Astrocyte (in vitro differentiated cells and primary cell): Measurements from ENCODE around the gene PTGES3L. TPM values are rescaled to one million over a fixed set of nuclear protein-coding genes. Genes with fewer than 3 reads are reported as not detected.
"Not testable (repeated sequence)": the region's sequence is repeated elsewhere in the genome, so short reads cannot be mapped to it uniquely, and the experiment has no call there.

Source experiments
- DNase-seq: peaks from one replicate; pipeline ENCODE4 v3.0.0-alpha.2; 2010; ENCODE audit warnings: low read depth
- FAIRE-seq: peaks from 2 replicates; lab custom pipeline; 2011; peaks lifted over from hg19 to GRCh38; lab: Jason Lieb, UNC
- H2AFZ ChIP-seq: 2 replicates; pipeline ENCODE4 v1.6.0; 2012; ENCODE audit warnings: low read depth, low read length, inconsistent platforms
- H3K27ac ChIP-seq: 2 replicates; pipeline ENCODE4 v1.5.1; 2011; ENCODE audit warnings: low read depth, low read length, inconsistent platforms
- H3K27me3 ChIP-seq: 2 replicates; pipeline ENCODE4 v1.6.0; 2011; ENCODE audit warnings: low read length, inconsistent platforms; ENCODE audit not compliant: insufficient read depth
- H3K36me3 ChIP-seq: 2 replicates; pipeline ENCODE4 v1.5.1; 2011; ENCODE audit warnings: low read length, inconsistent platforms; ENCODE audit not compliant: insufficient read depth
- H3K4me1 ChIP-seq: 2 replicates; pipeline ENCODE4 v1.5.1; 2011; ENCODE audit warnings: low read length, inconsistent platforms; ENCODE audit not compliant: insufficient read depth
- H3K4me2 ChIP-seq: 2 replicates; pipeline ENCODE4 v1.6.0; 2012; ENCODE audit warnings: low read length, inconsistent platforms
- H3K4me3 ChIP-seq: 2 replicates; pipeline ENCODE4 v1.5.1; 2011; ENCODE audit warnings: low read depth, mild to moderate bottlenecking, low read length, inconsistent platforms; ENCODE audit not compliant: insufficient read depth
- H3K79me2 ChIP-seq: 2 replicates; pipeline ENCODE4 v1.6.0; 2012; ENCODE audit warnings: mild to moderate bottlenecking, low read length, inconsistent platforms; ENCODE audit not compliant: insufficient read depth
- H3K9ac ChIP-seq: 2 replicates; pipeline ENCODE4 v1.6.0; 2012; ENCODE audit warnings: mild to moderate bottlenecking, low read length, inconsistent platforms
- H3K9me3 ChIP-seq: 2 replicates; pipeline ENCODE4 v1.5.1; 2012; ENCODE audit warnings: low read depth, mild to moderate bottlenecking, low read length, inconsistent platforms; ENCODE audit not compliant: insufficient read depth
- H4K20me1 ChIP-seq: 2 replicates; pipeline ENCODE4 v1.6.0; 2012; ENCODE audit warnings: low read length, inconsistent platforms; ENCODE audit not compliant: insufficient read depth
- H3K27ac Mint-ChIP-seq: one replicate; pipeline ENCODE4 v1.8.0; 2021; ENCODE audit warnings: mild to moderate bottlenecking, mixed read lengths; ENCODE audit not compliant: unreplicated experiment
- H3K27me3 Mint-ChIP-seq: one replicate; pipeline ENCODE4 v1.8.0; 2021; ENCODE audit warnings: low read depth, mixed read lengths; ENCODE audit not compliant: unreplicated experiment
- H3K36me3 Mint-ChIP-seq: one replicate; pipeline ENCODE4 v1.8.0; 2021; ENCODE audit warnings: low read depth, mixed read lengths; ENCODE audit not compliant: unreplicated experiment
- H3K4me1 Mint-ChIP-seq: one replicate; pipeline ENCODE4 v1.8.0; 2021; ENCODE audit warnings: low read depth, mixed read lengths; ENCODE audit not compliant: unreplicated experiment
- H3K4me3 Mint-ChIP-seq: one replicate; pipeline ENCODE4 v1.8.0; 2021; ENCODE audit warnings: mild to moderate bottlenecking, moderate library complexity, mixed read lengths; ENCODE audit not compliant: unreplicated experiment
- H3K9me3 Mint-ChIP-seq: one replicate; pipeline ENCODE4 v1.8.0; 2021; ENCODE audit warnings: mild to moderate bottlenecking, mixed read lengths; ENCODE audit not compliant: unreplicated experiment
- EZH2 ChIP-seq: IDR thresholded peaks from 2 replicates; pipeline ENCODE4 v1.6.1; 2012; ENCODE audit warnings: mild to moderate bottlenecking, low read length, inconsistent platforms; ENCODE audit not compliant: insufficient read depth
- total RNA-seq: library from RNA; stranded (reverse); gene quantifications from 2 replicates; pipeline ENCODE4 v1.2.1, GENCODE V29; 2021
- TF ChIP-seq, protein P1 (sequence below): IDR thresholded peaks from 2 replicates; pipeline ENCODE4 v1.5.1; 2011; ENCODE audit warnings: low read depth, mild to moderate bottlenecking, inconsistent platforms, low read length, moderate library complexity; ENCODE audit not compliant: insufficient read depth

PTGES3L gene
- total RNA-seq, 1 donor from 2014 or later, result 5.1 TPM

DNA sequence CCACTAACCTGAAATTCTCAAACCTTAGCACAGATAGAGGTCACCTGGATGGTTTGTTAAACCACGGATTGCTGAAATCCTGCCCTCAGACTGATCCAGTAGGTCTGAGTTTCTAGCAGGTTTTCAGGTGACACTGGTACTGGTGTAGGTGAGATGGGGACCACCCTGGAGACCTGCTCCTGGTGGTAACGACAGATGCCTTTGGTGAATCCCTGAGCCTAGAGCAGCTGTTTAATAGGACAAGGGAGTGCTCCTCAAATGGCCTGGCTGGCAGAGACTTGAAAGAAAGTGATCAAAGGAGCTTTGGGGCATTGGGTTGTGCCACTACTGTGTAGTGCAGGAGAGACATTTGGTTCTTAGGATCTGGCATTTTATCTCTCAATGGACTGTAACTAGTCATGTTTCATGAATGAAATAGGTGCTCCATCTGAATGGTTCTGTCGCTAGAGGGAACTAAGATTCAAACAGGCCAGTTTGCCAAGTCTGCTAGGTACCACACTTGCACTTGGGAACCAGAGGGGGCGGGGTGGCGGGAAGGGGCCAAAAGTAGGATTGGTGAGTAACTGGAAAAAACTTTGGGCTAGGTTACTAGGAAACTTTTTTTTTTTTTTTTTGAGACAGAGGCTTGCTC is 23.8 kb upstream of the PTGES3L start:
- Mint-ChIP-seq H3K4me3 (no peak overlapping the region), H3K36me3 (peaks cover 44% of the 10 kb centered on the region), H3K27me3 (no peaks in the 10 kb centered on the region), H3K27ac (peak overlapping the region; percentile 72), H3K4me1 (peaks cover 36% of the 10 kb centered on the region), H3K9me3 (peaks cover 2% of the 10 kb centered on the region)
- FAIRE-seq (no peak), DNase-seq (peak; percentile 66)
- H2AFZ ChIP-seq, result no peak overlapping the region
- TF ChIP-seq, protein P1, sequence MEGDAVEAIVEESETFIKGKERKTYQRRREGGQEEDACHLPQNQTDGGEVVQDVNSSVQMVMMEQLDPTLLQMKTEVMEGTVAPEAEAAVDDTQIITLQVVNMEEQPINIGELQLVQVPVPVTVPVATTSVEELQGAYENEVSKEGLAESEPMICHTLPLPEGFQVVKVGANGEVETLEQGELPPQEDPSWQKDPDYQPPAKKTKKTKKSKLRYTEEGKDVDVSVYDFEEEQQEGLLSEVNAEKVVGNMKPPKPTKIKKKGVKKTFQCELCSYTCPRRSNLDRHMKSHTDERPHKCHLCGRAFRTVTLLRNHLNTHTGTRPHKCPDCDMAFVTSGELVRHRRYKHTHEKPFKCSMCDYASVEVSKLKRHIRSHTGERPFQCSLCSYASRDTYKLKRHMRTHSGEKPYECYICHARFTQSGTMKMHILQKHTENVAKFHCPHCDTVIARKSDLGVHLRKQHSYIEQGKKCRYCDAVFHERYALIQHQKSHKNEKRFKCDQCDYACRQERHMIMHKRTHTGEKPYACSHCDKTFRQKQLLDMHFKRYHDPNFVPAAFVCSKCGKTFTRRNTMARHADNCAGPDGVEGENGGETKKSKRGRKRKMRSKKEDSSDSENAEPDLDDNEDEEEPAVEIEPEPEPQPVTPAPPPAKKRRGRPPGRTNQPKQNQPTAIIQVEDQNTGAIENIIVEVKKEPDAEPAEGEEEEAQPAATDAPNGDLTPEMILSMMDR, result no peak
- TF ChIP-seq EZH2, result no peak
- H4K20me1 ChIP-seq, result peaks cover 51% of the 10 kb centered on the region
- peak overlapping the region; percentile 25 for H3K4me2 ChIP-seq
- no peak overlapping the region for H3K4me3 ChIP-seq
- H3K27ac ChIP-seq, result peak overlapping the region; percentile 16
- peak overlapping the region; percentile 51 for H3K9ac ChIP-seq
- H3K27me3 ChIP-seq, result no peaks in the 10 kb centered on the region
- H3K9me3 ChIP-seq, result no peaks in the 10 kb centered on the region
- H3K79me2 ChIP-seq, result peaks cover 36% of the 10 kb centered on the region
- peaks cover 34% of the 10 kb centered on the region for H3K4me1 ChIP-seq
- peaks cover 35% of the 10 kb centered on the region for H3K36me3 ChIP-seq

DNA sequence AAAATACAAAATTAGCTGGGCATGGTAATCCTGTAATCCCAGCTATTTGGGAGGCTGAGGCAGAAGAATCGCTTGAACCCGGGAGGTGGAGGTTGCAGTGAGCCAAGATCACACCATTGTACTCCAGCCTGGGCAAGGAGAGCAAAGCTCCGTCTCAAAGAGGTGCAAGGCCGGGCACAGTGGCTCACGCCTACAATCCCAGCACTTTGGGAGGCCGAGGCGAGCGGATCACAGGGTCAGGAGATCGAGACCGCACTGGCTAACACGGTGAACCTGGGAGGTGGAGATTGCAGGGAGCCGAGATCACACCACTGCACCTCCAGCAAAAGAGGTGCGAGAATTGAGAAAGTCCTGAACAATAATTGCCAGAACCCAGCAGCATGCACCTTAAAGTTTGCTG is 21.0 kb upstream of the PTGES3L start:
- peaks cover 54% of the 10 kb centered on the region for H4K20me1 ChIP-seq
- not testable (repeated sequence) for H3K27me3 ChIP-seq, H3K27me3 Mint-ChIP-seq, H3K27ac ChIP-seq, DNase-seq, H3K9me3 ChIP-seq, H3K9me3 Mint-ChIP-seq, H2AFZ ChIP-seq, H3K4me3 ChIP-seq, H3K27ac Mint-ChIP-seq, FAIRE-seq
- peaks cover 36% of the 10 kb centered on the region for H3K4me1 Mint-ChIP-seq
- peaks cover 36% of the 10 kb centered on the region for H3K36me3 Mint-ChIP-seq
- H3K4me2 ChIP-seq, result peak overlapping the region; percentile 49
- H3K9ac ChIP-seq, result peak overlapping the region; percentile 53
- H3K4me1 ChIP-seq, result peaks cover 41% of the 10 kb centered on the region
- peaks cover 35% of the 10 kb centered on the region for H3K36me3 ChIP-seq
- peaks cover 40% of the 10 kb centered on the region for H3K79me2 ChIP-seq
- peak overlapping the region; percentile 71 for H3K4me3 Mint-ChIP-seq

DNA sequence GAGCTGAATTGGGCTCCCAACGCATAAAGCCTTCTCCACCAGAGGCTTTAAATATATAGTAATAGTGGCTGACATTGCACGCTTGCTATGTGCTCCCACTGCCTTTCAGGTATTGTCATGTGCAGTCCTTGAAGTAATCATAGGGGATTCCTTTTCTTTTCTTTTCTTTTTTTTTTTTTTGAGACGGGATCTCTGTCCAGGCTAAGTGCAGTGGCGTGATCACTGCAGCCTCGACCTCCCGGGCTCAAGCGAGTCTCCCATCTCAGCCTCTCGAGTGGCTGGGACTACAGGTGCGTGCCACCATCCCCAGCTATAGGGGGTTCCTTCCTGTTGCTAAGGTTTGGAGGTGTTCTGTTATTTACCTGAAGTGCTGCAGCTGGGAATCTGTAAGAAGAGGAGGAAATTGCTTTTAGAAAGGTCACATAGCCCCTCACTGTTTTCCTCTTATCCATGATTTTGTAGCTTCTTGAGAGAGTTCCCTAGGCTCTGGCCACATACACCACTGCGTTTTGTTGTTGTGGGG is 19.2 kb upstream of the PTGES3L start:
- H2AFZ ChIP-seq, result no peak overlapping the region
- H3K36me3 Mint-ChIP-seq, result peaks cover 41% of the 10 kb centered on the region
- no peak for DNase-seq

More for the DNA sequence above, 19.2 kb upstream of the PTGES3L start:
- peak overlapping the region; percentile 96 for H3K9ac ChIP-seq
- no peaks in the 10 kb centered on the region for H3K9me3 Mint-ChIP-seq
- peak overlapping the region; percentile 99 for H3K27ac Mint-ChIP-seq
- H3K79me2 ChIP-seq, result peaks cover 40% of the 10 kb centered on the region
- no peaks in the 10 kb centered on the region for H3K27me3 ChIP-seq
- FAIRE-seq, result no peak
- peak overlapping the region; percentile 96 for H3K4me2 ChIP-seq
- H3K4me1 ChIP-seq, result peaks cover 38% of the 10 kb centered on the region
- TF ChIP-seq, protein P1, result no peak
- TF ChIP-seq EZH2, result no peak
- H3K36me3 ChIP-seq, result peaks cover 31% of the 10 kb centered on the region
- H3K4me1 Mint-ChIP-seq, result peaks cover 31% of the 10 kb centered on the region
- H3K27me3 Mint-ChIP-seq, result no peaks in the 10 kb centered on the region
- H4K20me1 ChIP-seq, result peaks cover 54% of the 10 kb centered on the region
- peak overlapping the region; percentile 93 for H3K27ac ChIP-seq
- peak overlapping the region; percentile 99 for H3K4me3 Mint-ChIP-seq
- H3K4me3 ChIP-seq, result peak overlapping the region; percentile 98
- no peaks in the 10 kb centered on the region for H3K9me3 ChIP-seq
